COLO668 (cell line): ENCODE data around the gene DNAL1.
"Not testable (repeated sequence)": the region's sequence is repeated elsewhere in the genome, so short reads cannot be mapped to it uniquely, and the experiment has no call there.

ENCODE experiments used
- DNase-seq: peaks from one replicate; lab custom pipeline; 2025; ENCODE audit not compliant: unreplicated experiment; lab: John Stamatoyannopoulos, UW

Gene DNAL1

GRCh38 chr14:73696466-73697400, 51.9 kb downstream of the DNAL1 start:
- DNase-seq: no peak

GRCh38 chr14:73700325-73700724, 55.5 kb downstream of the DNAL1 start:
- no peak for DNase-seq

- DNase-seq: not testable (repeated sequence)
Observed at GRCh38 chr14:73708076-73708475, 63.3 kb downstream of the DNAL1 start.

- no peak for DNase-seq
Observed at GRCh38 chr14:73709904-73710469, 65.2 kb downstream of the DNAL1 start.

GRCh38 chr14:73710737-73711136, 66.0 kb downstream of the DNAL1 start:
- DNase-seq: no peak

- DNase-seq: no peak
Observed at GRCh38 chr14:73712071-73712506, 67.3 kb downstream of the DNAL1 start.

- DNase-seq: peak; percentile 61
Observed at GRCh38 chr14:73712540-73713180, 67.9 kb downstream of the DNAL1 start.

GRCh38 chr14:73713206-73713802, 68.5 kb downstream of the DNAL1 start:
- DNase-seq: no peak

GRCh38 chr14:73713803-73714655, 69.2 kb downstream of the DNAL1 start, which contains the start of gene PNMA1:
Gene PNMA1, minus strand, starts transcription at chr14:73714384. Its CDS starts 745 bp downstream, at chr14:73713639.
- DNase-seq: peak; percentile 94

GRCh38 chr14:73714656-73715081, 69.9 kb downstream of the DNAL1 start:
- peak; percentile 30 for DNase-seq

GRCh38 chr14:73715707-73716106, 70.9 kb downstream of the DNAL1 start:
- no peak for DNase-seq

GRCh38 chr14:73717266-73717665, 72.5 kb downstream of the DNAL1 start:
- DNase-seq: no peak

- no peak for DNase-seq
Observed at GRCh38 chr14:73717711-73718417, 73.1 kb downstream of the DNAL1 start.

GRCh38 chr14:73718418-73719251, 73.8 kb downstream of the DNAL1 start:
- no peak for DNase-seq

GRCh38 chr14:73719361-73719760, 74.6 kb downstream of the DNAL1 start:
- DNase-seq: no peak

GRCh38 chr14:73719791-73720190, 75.0 kb downstream of the DNAL1 start:
- DNase-seq: no peak

- no peak for DNase-seq
Observed at GRCh38 chr14:73720636-73721035, 75.8 kb downstream of the DNAL1 start.

GRCh38 chr14:73721101-73721821, 76.5 kb downstream of the DNAL1 start:
- DNase-seq: no peak
